HUES6 (cell line): Measurements from ENCODE around the gene PAQR4.

Source experiments
- H3K27ac ChIP-seq: 2 replicates; pipeline ENCODE4 v1.7.0; 2013; ENCODE audit warnings: low read depth, mild to moderate bottlenecking, low read length, inconsistent platforms
- H3K27me3 ChIP-seq: 2 replicates; pipeline ENCODE4 v1.6.1; 2013; ENCODE audit warnings: low read length; ENCODE audit not compliant: control insufficient read depth, insufficient read depth
- H3K36me3 ChIP-seq: 2 replicates; pipeline ENCODE4 v1.6.1; 2013; ENCODE audit warnings: low read length; ENCODE audit not compliant: control insufficient read depth, insufficient read depth
- H3K4me1 ChIP-seq: 2 replicates; pipeline ENCODE4 v1.6.1; 2013; ENCODE audit warnings: low read length; ENCODE audit not compliant: control insufficient read depth, insufficient read depth
- H3K4me3 ChIP-seq: 2 replicates; pipeline ENCODE4 v1.5.1; 2013; ENCODE audit warnings: low read depth, low read length
- H3K9ac ChIP-seq: one replicate; pipeline ENCODE4 v1.6.1; 2013; ENCODE audit warnings: mild to moderate bottlenecking, low read length
- H3K9me3 ChIP-seq: 2 replicates; pipeline ENCODE4 v1.6.1; 2013; ENCODE audit warnings: low read depth, low read length; ENCODE audit not compliant: control insufficient read depth, insufficient read depth

PAQR4 gene

DNA sequence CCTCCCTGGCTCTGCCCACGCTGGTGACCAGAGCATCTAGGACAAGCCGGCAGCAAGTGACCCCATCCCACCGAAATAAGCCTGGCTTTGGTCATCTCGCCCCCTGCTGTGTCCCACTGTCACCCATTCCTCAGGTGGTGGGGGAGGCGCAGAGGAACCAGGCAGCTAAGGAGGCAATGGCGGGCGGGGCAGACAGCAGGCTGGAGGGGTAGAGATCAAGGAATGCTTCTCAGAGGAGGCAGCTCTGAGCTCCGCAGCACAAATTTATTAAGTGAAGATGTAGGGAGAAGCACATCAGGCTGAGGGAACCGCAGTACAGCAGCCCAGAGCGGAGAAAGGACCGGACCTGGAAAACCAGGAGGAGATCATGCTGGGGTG lies 12.6 kb upstream of the PAQR4 start:
- Histone ChIP-seq H3K27me3 (no peaks in the 10 kb centered on the region), H3K9ac (no peak overlapping the region), H3K4me3 (no peak overlapping the region), H3K9me3 (no peaks in the 10 kb centered on the region), H3K4me1 (peaks cover 28% of the 10 kb centered on the region), H3K36me3 (no peaks in the 10 kb centered on the region), H3K27ac (no peak overlapping the region)

DNA sequence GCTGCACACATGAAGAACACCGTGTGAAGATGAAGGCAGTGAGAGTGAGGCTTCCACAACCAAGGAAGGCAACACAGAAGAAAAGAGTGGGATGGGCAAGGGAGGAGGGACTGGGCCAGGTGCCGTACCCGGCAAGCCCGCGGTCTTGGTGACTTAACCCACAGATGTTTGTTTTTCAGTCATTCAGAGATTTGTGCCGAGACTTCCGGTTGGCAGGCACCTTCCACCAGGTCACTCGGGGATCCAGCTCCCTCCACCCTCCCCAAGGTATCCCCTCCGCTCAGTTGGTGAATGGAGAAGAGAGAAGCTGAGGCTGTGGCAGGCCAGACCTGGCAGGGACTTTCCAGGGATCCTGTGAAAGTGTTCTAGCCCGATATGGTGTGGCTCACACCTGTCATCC lies 9.9 kb upstream of the PAQR4 start:
- no peak overlapping the region for H3K4me3 ChIP-seq
- H3K9ac ChIP-seq = no peak overlapping the region
- peaks cover 37% of the 10 kb centered on the region for H3K4me1 ChIP-seq
- no peaks in the 10 kb centered on the region for H3K9me3 ChIP-seq
- no peak overlapping the region for H3K27ac ChIP-seq
- H3K27me3 ChIP-seq = peaks cover 9% of the 10 kb centered on the region
- no peaks in the 10 kb centered on the region for H3K36me3 ChIP-seq

- peaks cover 25% of the 10 kb centered on the region for H3K4me1 ChIP-seq
Measured at GRCh38 chr16:2960183-2961010, 8.8 kb upstream of the PAQR4 start.

DNA sequence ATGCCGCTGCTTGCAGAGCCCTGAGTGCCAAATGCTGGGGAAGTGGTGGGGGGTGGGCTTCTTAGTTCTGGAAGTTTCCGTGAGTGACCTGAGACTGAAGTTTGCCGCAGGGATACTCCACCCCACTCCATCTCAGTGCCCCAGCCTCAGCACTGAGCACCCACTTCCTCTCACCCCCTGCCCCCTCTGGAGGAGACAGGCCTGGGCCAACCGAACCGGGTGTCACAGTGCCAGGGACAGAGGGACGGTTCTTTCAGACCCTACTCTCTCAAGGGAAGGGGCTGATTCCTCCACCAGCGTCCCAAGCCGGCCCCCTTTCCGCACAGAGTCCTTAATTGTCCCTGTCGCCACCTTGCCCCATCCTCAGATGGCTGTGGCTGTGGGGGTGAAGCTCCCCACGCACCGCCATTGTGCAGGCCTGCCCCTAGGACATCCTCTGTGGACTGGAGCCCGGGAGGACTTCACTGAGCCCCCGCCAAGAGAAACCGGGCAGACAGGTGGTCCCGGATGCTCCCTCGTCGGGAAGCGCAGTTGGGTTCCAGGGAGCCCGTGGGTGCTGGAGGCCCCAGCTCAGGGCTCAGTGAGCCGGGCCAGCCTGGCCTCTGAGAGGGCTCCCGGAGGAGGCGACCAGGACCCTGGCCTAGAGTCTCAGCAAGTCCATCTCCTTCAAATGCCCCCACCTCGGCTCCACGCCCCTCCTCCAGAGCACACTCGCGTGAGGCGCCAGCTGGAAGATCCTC lies 6.6 kb upstream of the PAQR4 start:
- Histone ChIP-seq H3K27ac (no peak overlapping the region; the same call in 1 of the 2 replicates), H3K9ac (peak overlapping the region; percentile 54), H3K27me3 (peaks cover 26% of the 10 kb centered on the region), H3K9me3 (no peaks in the 10 kb centered on the region), H3K4me1 (peaks cover 12% of the 10 kb centered on the region), H3K36me3 (no peaks in the 10 kb centered on the region), H3K4me3 (peak overlapping the region; percentile 91)

More at GRCh38 chr16:2960183-2961010, 8.8 kb upstream of the PAQR4 start:
- no peak overlapping the region for H3K4me3 ChIP-seq
- H3K27me3 ChIP-seq = peaks cover 9% of the 10 kb centered on the region
- no peak overlapping the region for H3K27ac ChIP-seq
- H3K9me3 ChIP-seq = no peaks in the 10 kb centered on the region
- no peak overlapping the region for H3K9ac ChIP-seq
- no peaks in the 10 kb centered on the region for H3K36me3 ChIP-seq

- Histone ChIP-seq H3K36me3 (no peaks in the 10 kb centered on the region), H3K27ac (peak overlapping the region; percentile 12; the same call in 1 of the 2 replicates), H3K4me1 (peaks cover 14% of the 10 kb centered on the region), H3K4me3 (peak overlapping the region; percentile 91), H3K27me3 (peaks cover 33% of the 10 kb centered on the region), H3K9me3 (no peaks in the 10 kb centered on the region), H3K9ac (peak overlapping the region; percentile 88)
Measured at GRCh38 chr16:2963074-2963722, 6.0 kb upstream of the PAQR4 start.

- Histone ChIP-seq H3K27me3 (peaks cover 38% of the 10 kb centered on the region), H3K27ac (peak within 1 kb of the TSS; percentile 12; the same call in 1 of the 2 replicates), H3K4me3 (peak within 1 kb of the TSS; percentile 91), H3K9ac (peak within 1 kb of the TSS; percentile 88), H3K4me1 (peaks cover 19% of the 10 kb centered on the region), H3K9me3 (no peaks in the 10 kb centered on the region), H3K36me3 (no peaks in the 10 kb centered on the region)
Measured at GRCh38 chr16:2963723-2964474, 5.2 kb upstream of the PAQR4 start, which contains the start of gene KREMEN2. Gene KREMEN2, plus strand, starts transcription at chr16:2964275. Its CDS starts 246 bp downstream, at chr16:2964521.

- Histone ChIP-seq H3K4me1 (peaks cover 19% of the 10 kb centered on the region), H3K36me3 (no peaks in the 10 kb centered on the region)
Measured at GRCh38 chr16:2964475-2965336, 4.4 kb upstream of the PAQR4 start.

GRCh38 chr16:2966043-2966807 lies 2.9 kb upstream of the PAQR4 start:
- Histone ChIP-seq H3K9ac (no peak overlapping the region), H3K9me3 (no peaks in the 10 kb centered on the region), H3K4me1 (peaks cover 27% of the 10 kb centered on the region), H3K36me3 (peaks cover 1% of the 10 kb centered on the region; the same call in 1 of the 2 replicates), H3K27me3 (peaks cover 38% of the 10 kb centered on the region), H3K4me3 (no peak overlapping the region; the same call in 1 of the 2 replicates), H3K27ac (no peak overlapping the region)

More at GRCh38 chr16:2964475-2965336, 4.4 kb upstream of the PAQR4 start:
- no peak overlapping the region for H3K27ac ChIP-seq
- H3K9me3 ChIP-seq = no peaks in the 10 kb centered on the region
- H3K27me3 ChIP-seq = peaks cover 38% of the 10 kb centered on the region
- peak overlapping the region; percentile 91 for H3K4me3 ChIP-seq
- peak overlapping the region; percentile 25 for H3K9ac ChIP-seq

- Histone ChIP-seq H3K27me3 (peaks cover 38% of the 10 kb centered on the region), H3K9ac (no peak overlapping the region), H3K4me3 (peak overlapping the region; percentile 31; the same call in 1 of the 2 replicates), H3K27ac (no peak overlapping the region), H3K36me3 (peaks cover 7% of the 10 kb centered on the region), H3K4me1 (peaks cover 27% of the 10 kb centered on the region), H3K9me3 (no peaks in the 10 kb centered on the region)
Measured at GRCh38 chr16:2966808-2967191, 2.3 kb upstream of the PAQR4 start.
